SKM-1 (cell line): Measurements from ENCODE around the gene LCE5A.

Source experiments
- DNase-seq: peaks from one replicate; lab custom pipeline; 2025; ENCODE audit not compliant: unreplicated experiment; lab: John Stamatoyannopoulos, UW

LCE5A gene, protein sequence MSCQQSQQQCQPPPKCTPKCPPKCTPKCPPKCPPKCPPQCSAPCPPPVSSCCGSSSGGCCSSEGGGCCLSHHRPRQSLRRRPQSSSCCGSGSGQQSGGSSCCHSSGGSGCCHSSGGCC

GRCh38 chr1:152510503-152510902 lies at the start of gene LCE5A:
Gene LCE5A (plus strand): TSS chr1:152510803. CDS start chr1:152511535, 732 bp downstream.
- DNase-seq = no peak

DNA sequence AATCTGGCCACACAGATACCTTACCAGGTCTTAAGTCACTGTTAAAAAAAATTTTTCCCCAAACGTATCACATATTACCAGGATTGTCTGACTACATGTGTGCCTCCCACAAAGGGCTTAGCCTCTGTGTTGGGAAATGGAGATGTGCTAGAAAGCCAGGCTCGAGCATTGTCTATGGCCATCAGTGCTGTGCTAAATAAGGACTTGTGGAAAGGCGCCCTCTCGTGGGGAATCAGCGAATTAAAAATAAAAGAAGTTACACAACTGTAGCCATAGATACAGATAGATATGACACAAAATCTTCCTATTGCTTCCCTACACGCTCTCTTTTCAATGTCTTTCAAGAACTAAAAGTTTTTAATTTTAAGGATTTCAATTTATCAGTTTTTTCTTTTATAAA lies 49.1 kb upstream of the LCE5A start:
- DNase-seq = peak; percentile 68

- DNase-seq = no peak
Measured at GRCh38 chr1:152462636-152463035, 48.0 kb upstream of the LCE5A start.

- no peak for DNase-seq
Measured at GRCh38 chr1:152466217-152466616, 44.4 kb upstream of the LCE5A start.

DNA sequence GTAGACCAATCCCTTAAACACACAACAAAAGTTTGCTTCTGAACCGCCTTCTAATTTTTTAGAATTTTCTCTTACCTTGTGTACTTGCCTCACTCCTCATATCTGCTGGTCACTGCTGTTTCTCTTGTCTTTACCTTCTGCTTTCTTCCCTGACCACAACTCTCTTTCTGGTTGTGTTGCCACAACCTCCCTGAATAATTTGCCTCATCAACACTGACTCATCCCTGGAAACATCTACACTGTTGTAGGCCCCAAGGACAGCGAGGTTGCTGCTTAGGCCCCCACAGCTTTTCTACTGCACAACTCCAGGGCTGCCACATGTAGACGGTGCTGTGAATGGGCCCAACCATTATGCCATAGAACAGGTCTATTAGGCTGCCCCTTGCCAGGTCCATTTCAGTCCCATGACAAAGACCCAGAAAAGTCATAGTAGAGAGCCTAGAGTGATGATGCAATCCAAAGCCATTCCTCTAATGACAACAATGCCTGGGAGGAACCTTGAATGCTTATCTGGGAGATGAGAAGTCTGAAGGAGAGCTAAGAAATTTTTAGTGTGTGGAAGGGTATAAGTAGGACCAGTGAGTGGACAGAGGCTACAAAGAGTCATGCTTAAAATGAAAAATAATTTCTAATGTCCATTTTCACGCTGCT lies 36.6 kb upstream of the LCE5A start:
- no peak for DNase-seq

GRCh38 chr1:152479792-152480595 lies 30.6 kb upstream of the LCE5A start:
- peak; percentile 41 for DNase-seq

GRCh38 chr1:152481869-152482664 lies 28.5 kb upstream of the LCE5A start:
- no peak for DNase-seq

- DNase-seq = no peak
Measured at GRCh38 chr1:152486400-152487006, 24.1 kb upstream of the LCE5A start.

- DNase-seq = no peak
Measured at GRCh38 chr1:152487871-152488270, 22.7 kb upstream of the LCE5A start.

DNA sequence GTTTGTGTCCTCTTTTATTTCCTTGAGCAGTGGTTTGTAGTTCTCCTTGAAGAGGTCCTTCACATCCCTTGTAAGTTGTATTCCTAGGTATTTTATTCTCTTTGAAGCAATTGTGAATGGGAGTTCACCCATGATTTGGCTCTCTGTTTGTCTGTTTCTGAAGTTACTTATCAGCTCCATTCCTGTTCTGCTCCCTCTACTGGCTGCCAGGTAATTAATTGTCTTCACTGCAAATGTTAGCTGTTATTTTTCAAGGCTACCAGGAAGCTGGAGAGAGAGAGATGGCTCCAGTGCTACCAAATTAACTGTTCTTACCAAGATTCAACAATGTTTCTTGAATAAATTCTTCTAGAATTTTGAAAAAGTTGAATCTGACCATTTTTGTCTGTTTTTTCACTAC lies 19.1 kb upstream of the LCE5A start:
- DNase-seq = peak; percentile 21

DNA sequence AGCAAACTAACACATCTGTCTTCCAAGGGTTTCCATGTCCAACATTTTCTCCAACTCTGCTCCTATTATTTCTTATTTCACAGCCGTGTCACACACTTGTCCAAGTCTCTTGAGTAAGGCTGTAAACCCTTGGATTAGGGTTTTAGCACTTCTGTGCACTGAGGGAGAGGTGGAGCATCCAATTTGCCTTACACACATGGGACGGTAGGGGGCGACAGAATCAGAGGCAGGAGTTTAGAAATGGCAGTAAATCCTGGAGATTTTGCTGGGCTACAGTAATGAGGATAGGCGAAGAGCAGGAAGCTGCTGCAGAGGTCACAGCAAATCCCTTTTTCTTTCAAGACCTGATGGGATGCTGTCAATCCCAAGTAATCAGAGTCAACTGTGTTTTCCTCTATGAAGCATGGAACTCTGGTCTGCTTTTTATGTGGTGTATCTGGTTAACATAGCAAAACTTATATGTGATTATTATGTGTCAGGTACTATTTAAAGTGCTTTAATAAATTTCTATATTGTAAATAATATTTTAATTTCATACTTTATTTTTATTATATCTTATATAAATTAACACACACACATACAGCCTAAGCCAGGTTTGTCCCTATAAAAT lies 15.4 kb upstream of the LCE5A start:
- no peak for DNase-seq

- no peak for DNase-seq
Measured at GRCh38 chr1:152497273-152497672, 13.3 kb upstream of the LCE5A start.

DNA sequence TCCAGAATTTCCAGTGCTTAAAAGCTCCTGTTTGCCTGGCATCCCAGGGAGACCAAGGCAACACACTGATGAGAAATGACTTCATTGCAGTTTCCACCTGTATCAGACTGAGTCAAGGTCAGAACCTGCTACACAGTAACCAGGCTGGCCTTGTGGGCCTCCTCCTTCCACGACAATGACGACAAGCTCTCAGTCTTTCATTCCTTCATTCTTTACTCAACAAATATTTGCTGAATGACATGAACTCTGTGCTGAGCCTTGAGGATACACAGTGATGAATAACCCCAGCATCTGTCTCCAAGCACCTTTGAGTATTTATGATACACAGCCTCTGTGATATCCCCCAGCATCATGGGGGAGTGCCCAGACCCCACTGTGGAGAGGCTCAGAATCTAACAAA lies 8.9 kb upstream of the LCE5A start:
- DNase-seq = no peak

GRCh38 chr1:152502496-152503180 lies 8.0 kb upstream of the LCE5A start:
- no peak for DNase-seq

DNA sequence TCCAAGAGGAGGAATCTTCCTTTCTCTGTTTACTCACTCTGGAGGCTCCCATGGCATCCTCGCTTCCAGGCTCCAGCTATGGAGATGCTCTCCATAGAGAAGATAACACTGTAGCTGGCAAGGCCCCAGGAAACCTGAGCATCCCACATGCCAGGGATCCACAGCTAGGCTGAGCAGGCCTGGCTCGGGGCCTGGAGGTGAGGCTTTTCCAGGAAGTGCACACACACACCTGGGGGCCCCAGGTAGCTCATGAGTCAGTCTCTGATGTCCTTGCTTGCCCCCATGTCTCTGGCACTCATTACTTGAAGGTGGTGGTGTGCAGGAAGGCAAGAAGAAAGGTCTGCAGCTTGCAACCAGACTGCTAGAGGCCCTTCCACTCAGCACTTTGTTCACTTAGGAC lies 5.5 kb upstream of the LCE5A start:
- DNase-seq = no peak

DNA sequence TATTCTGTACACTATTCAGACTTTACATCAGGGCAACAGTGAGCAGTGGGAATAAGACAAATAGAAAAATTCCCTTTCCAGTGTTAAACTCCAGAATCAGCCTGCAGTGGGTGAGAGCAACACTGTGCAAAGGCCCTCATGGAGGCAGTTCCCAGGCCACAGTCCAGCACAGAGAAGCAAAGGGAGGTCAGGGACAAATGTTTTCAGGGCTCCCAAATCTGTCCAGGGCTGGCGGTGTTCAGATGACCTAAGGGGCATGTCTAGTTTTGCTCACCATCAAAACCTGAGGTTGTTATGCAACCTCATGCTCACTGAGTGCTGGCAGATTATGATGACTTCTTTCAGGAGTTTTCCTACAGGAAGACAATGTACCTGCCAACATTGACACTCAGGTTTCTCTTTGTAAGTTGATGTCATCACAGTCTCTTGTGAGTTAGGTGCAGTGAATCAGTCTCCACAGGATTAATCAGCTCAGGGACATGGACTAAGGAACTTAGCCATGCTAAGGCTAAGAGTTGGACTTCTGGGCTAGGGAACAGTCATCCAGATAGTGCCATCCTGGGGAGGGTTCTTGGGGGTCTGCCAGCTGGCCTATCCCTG lies 3.6 kb upstream of the LCE5A start:
- DNase-seq = no peak

GRCh38 chr1:152511596-152511995 lies 993 bp downstream of the LCE5A start:
- DNase-seq = no peak

DNA sequence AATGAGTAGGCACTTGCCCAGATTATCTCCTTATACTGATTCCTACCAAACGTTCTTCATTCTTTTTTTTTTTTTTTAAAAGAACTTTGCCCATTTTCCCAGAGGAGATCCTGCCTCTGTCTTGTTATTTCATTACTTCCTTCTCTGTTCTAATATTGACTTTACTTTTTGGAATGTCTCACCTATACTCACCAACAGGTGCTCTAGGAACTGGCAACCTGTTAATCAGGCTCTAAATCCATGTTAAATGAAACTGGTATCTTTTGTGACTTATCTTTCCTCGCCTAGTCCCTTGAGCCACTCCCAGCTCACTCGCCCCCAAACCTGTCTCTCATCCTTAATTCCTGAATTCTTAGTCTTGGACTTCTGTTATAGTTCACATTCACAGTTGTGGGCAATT lies 2.5 kb downstream of the LCE5A start:
- no peak for DNase-seq

- DNase-seq = no peak
Measured at GRCh38 chr1:152514715-152515433, 4.3 kb downstream of the LCE5A start.
